Raji (cell line): ENCODE measurements around the gene TMTC3.

ENCODE experiments used
- POLR2A ChIP-seq: IDR thresholded peaks from 2 replicates; pipeline ENCODE4 v1.6.1; 2011; ENCODE audit warnings: low read depth, low read length, control low read depth; ENCODE audit not compliant: insufficient read depth

Gene TMTC3

GRCh38 chr12:88242939-88243338 lies 100.8 kb downstream of the TMTC3 start:
- no peak for TF ChIP-seq POLR2A

- TF ChIP-seq POLR2A, result no peak
Observed at GRCh38 chr12:88243982-88244381, 101.9 kb downstream of the TMTC3 start.

GRCh38 chr12:88245905-88246304 lies 103.8 kb downstream of the TMTC3 start:
- TF ChIP-seq POLR2A, result no peak

GRCh38 chr12:88247241-88247643 lies 105.1 kb downstream of the TMTC3 start:
- TF ChIP-seq POLR2A, result no peak

- TF ChIP-seq POLR2A, result no peak
Observed at GRCh38 chr12:88248606-88249005, 106.5 kb downstream of the TMTC3 start.
